HG02678 (cell line): ENCODE measurements around the gene SYNPO2.
"Not testable (repeated sequence)": the region's sequence is repeated elsewhere in the genome, so short reads cannot be mapped to it uniquely, and the experiment has no call there.

Experiments used
- ATAC-seq: cut with Tn5 transposase; IDR thresholded peaks from one replicate; pipeline ENCODE4 v1.9.1; 2021; ENCODE audit warnings: mild to moderate bottlenecking, moderate library complexity; ENCODE audit not compliant: unreplicated experiment

SYNPO2 gene

GRCh38 chr4:118993333-118993732, 104.7 kb downstream of the SYNPO2 start:
- no peak for ATAC-seq

DNA sequence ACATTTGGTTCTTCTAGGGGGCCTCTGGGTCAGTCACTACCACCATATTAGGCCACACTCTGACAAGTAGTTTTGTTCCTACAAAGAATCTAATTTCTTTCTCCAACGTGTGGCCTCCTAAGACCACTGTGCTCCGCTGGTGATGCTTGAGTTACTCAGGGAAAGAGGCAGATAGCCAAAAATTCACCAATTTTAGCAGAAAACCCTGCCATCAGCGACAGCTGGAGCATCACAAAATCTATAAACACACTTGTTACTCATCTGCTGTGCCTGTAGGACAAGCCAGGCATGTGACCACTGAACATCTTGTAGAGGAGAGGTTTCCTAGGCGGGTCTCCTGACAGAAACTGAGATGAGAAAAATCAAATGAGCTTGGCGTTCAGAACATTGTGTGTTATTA, 105.4 kb downstream of the SYNPO2 start:
- ATAC-seq = no peak

- ATAC-seq = no peak
Measured at GRCh38 chr4:118995693-118996391, 107.2 kb downstream of the SYNPO2 start.

- ATAC-seq = no peak
Measured at GRCh38 chr4:118997601-118998000, 108.9 kb downstream of the SYNPO2 start.

DNA sequence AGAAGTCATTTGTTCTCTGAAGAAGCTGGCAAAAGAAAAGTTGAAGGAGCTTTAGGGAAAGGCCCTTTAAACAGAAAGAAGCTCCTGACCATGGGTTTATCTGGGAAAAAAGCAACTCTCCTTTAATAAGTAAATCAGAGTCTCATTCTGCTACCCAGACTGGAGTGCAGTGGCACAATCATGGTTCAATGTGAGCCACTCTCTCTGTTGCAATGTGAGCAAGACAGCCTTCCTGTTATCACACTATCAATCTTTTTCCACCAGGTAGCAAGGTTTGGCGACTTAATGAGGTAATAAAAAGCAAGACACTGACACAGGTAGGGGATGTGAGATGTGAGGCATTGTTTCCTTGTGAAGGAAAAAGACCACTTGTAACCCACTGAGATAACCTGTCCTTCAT, 111.3 kb downstream of the SYNPO2 start:
- ATAC-seq = no peak

DNA sequence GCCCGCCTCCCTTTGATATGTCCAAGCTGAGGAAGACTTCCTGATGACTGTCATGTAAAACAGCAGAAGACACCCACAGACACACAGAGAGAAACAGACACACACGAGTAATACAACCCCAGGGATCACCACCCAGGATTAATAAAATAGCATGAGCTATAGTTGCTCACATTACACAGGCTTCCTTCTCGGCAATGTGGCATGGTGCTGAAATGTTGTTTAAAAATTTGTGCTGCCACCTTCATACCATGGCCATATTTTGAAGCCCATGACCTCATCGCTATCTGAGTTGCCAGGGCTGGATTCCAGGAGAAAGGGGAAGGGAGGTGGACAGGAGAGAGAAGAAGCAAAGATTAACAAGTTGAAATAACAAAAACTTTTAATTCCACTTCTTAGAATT, 111.7 kb downstream of the SYNPO2 start:
- no peak for ATAC-seq

GRCh38 chr4:119002476-119002875, 113.8 kb downstream of the SYNPO2 start:
- no peak for ATAC-seq

DNA sequence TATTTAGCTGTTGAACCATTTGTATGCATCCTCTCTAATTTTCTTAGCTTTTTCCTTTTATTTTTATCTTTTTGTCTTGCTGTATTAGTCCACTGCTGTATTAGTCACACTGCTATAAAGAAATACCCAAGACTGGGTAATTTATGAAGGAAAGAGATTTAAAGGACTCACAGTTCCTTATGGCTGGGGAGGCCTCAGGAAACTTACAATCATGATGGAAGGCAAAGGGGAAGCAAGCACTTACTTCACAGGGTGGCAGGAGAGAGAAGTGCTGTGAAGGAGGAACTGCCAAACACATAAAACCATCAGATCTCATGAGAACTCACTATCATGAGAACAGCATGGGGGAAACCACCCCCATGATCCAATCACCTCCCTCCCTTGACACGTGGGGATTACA, 114.3 kb downstream of the SYNPO2 start:
- not testable (repeated sequence) for ATAC-seq

- ATAC-seq = no peak
Measured at GRCh38 chr4:119005928-119006460, 117.3 kb downstream of the SYNPO2 start.

DNA sequence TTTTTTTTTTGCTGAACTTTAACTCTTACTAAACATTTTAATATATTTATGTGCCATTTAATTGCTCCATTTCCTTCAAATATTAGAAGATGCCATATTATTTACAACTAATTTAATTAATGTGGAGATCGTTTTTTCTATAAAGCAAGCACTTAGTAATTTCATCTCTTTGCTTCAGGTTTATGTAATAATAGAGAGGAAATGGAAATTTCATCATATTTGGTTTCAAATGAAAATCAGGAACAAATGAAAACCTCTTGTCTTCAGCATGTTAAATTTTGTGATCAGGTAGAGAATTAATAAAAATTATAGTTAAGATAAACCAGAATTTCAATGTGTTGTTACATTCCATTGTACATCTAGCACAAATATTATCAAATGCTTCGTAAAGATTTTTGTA, 120.1 kb downstream of the SYNPO2 start:
- no peak for ATAC-seq

- not testable (repeated sequence) for ATAC-seq
Measured at GRCh38 chr4:119010221-119010620, 121.6 kb downstream of the SYNPO2 start.

DNA sequence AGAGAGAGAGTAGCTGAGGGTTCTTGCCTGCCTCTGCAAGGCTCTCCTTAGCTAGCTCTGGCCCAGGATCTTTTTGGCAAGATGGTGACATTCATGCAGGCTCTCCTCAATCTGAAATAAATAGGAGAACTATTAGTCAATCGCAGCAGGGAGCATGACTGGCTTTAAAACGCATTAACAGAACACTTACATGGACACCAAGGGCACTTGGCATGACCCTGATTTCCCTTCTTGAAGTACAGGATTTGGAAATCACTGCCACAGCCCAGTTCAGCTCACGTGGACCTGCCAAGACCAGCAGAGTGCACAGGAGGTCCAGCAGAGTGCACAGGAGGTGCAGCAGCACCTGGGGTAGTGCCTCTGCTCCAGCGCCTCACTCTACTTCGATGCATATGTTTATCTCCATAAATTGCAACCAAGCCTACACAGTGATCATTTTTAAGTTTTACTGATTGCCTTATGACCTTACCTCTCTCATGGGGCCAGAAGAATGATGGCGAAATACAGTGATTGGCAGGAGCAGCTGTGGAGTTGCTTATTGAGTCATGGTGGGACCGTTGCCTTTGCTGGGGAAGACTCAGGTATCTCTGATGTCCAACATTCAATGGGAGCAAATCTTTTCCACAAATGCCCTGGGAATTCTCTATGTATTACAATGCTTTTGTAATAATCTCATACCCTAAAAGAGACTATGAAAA, 122.4 kb downstream of the SYNPO2 start:
- ATAC-seq = no peak

DNA sequence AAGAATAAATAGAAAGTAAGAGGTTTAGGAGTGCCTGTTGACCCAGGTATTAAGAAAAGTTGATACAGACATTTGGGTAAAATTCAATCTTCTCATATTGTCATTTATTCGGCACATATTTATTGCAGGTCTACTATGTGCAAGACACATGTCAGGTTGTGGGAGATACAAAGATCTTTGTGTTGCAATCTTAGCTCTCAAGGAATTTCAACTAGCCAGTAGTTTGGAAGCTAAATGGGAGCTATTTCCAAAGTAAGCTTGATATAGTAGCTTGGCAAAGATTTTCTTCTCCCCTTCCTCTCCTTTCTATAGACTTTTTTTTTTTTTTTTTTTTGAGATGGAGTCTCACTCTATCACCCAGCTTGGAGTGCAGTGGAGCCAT, 122.9 kb downstream of the SYNPO2 start:
- ATAC-seq = no peak

DNA sequence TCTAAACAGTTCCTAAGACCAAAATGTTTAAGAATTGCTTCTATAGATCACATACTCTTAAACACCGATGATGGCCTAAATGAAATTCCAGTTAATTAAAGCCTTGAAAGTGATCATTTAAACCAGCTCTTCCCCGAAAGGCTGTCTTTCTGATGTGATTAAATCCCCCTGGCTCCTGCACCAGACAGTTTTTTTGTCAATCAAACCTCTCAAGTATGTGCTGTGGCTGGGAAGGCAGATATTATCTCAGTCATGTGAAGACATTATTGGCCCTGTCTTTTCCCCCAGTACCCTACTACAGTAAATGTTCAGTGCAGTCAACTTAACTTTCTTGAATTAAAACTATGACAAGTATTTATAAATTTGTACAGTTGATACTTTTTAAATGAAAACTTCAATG, 126.0 kb downstream of the SYNPO2 start:
- ATAC-seq = no peak

DNA sequence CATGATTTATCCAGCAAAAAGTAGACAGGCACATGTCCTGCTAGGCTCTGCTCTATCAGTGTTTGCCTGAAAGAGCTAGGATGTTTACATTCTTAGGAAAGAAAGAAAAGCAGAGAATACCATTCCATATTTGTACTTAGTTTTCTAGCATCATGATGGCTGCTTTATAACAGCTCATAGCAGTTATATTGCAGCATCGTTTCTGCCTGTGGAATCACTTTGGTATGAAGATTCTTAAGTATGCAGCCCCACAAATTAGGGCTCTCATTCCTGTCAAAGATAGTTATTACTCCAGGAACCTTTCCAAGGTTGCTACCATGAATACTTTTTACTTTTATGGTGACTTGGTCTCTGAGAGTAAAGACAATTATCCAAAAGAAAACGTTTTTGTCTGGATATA, 128.0 kb downstream of the SYNPO2 start:
- no peak for ATAC-seq

GRCh38 chr4:119017636-119018035, 129.0 kb downstream of the SYNPO2 start:
- no peak for ATAC-seq

DNA sequence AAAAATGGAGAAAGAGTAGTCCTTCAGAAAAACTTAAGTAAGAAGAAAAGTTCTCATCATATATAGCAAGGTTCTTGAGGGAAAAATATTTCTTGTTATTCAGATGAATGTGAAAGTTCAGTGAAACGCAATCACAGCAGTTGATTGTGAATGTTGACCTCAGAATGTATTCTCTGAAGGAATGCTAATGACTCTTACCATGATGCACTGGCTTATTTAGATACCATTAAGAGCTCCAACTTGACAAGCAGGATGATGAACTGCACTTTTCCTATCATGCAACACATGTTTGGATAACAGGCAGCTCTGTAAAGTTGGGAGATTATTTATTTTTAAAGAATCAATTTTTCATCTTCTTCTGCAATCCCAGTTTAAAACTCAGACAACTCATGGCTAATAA, 131.5 kb downstream of the SYNPO2 start:
- ATAC-seq = no peak

GRCh38 chr4:119022520-119022919, 133.9 kb downstream of the SYNPO2 start:
- ATAC-seq = not testable (repeated sequence)

- no peak for ATAC-seq
Measured at GRCh38 chr4:119024102-119024501, 135.4 kb downstream of the SYNPO2 start.

DNA sequence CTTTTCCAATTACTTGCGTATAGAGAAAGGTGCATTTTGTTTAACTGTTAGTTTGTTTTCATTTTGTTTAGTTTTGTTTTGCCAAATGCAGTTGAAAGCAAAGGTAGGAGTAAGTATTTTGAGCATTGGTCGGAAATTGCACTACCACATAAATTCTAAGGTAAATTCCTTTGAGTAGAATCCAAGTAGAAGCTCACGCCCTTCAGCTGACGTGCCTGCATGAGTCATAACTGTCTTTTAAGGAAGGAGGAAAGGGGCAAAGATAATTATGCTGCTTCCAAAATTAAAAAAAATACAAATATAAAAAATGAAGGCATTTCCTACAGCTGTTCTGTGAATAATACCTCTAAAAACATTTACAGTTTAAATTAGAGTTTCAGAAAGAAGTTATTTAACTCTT, 136.8 kb downstream of the SYNPO2 start:
- no peak for ATAC-seq

GRCh38 chr4:119025916-119026661, 137.4 kb downstream of the SYNPO2 start:
- no peak for ATAC-seq
